HCT116 (cell line): ENCODE results near the gene CNST. TPM values are rescaled to one million over a fixed set of nuclear protein-coding genes. Genes with fewer than 3 reads are reported as not detected.

Experiments used
- ATAC-seq: fragments of 200-7000 bp; cut with Tn5 transposase; 2 replicates; pipeline ENCODE4 v1.9.1; 2020; ENCODE audit warnings: mild to moderate bottlenecking, moderate library complexity
- BruUV-seq: library from RNA; stranded (reverse); fragments of 400-500 nt; replicated peaks from 2 replicates; lab custom pipeline; 2021; lab: Mats Ljungman, UMichigan
- CTCF ChIA-PET: fragments of 300-600 bp; sonication (Branson Sonifier 250); formaldehyde crosslinking; loops from one replicate; lab custom pipeline; 2021; ENCODE audit warnings: antibody characterized with exemption; lab: Charles Lee
- POLR2A ChIA-PET: fragments of 300-600, 350-600 bp; sonication (Branson Sonifier 250); formaldehyde crosslinking; loops from one replicate; lab custom pipeline; 2021; ENCODE audit warnings: antibody characterized with exemption; lab: Charles Lee
- RAD21 ChIA-PET, 2 experiments: fragments of 300-600 bp; sonication (Branson Sonifier 250); formaldehyde crosslinking; loops; one replicate each; lab custom pipeline; 2023; ENCODE audit warnings: low total read pairs in 2 of 2; ENCODE audit not compliant: uncharacterized antibody in 2 of 2, unreplicated experiment in 2 of 2, low non-redundant PET in 1 of 2; lab: Charles Lee
- DNase-seq: peaks from one replicate; pipeline ENCODE4 v3.0.0-alpha.2; 2010; ENCODE audit warnings: low read depth, low spot score
- H2AFZ ChIP-seq: fragments of 200-600 bp; shearing (Covaris generic), sonication (generic); 2 replicates; pipeline ENCODE4 v1.6.1; 2017; ENCODE audit warnings: low read depth, mixed run types, mixed read lengths, antibody characterized with exemption, low read length; ENCODE audit not compliant: poor library complexity, severe bottlenecking
- H3K27ac ChIP-seq: 2 replicates; pipeline ENCODE4 v1.5.1; 2012; ENCODE audit warnings: low read depth, low read length
- H3K27me3 ChIP-seq: fragments of 200-600 bp; sonication (generic); 2 replicates; pipeline ENCODE4 v1.6.1; 2016; ENCODE audit warnings: mixed run types, low read length, mixed read lengths; ENCODE audit not compliant: insufficient read depth
- H3K36me3 ChIP-seq, 2 experiments: fragments of 200-500 bp in 1 of 2; fragments of 200-600 bp in 1 of 2; sonication (Bioruptor generic) in 1 of 2; sonication (generic) in 1 of 2; 2 replicates each; pipeline versions ENCODE4 v1.5.1 to v1.6.1; 2014 to 2016; ENCODE audit warnings: low read length in 2 of 2, inconsistent platforms in 1 of 2, mixed read lengths in 1 of 2, mixed run types in 1 of 2; ENCODE audit not compliant: insufficient read depth in 2 of 2, control insufficient read depth in 1 of 2
- H3K4me1 ChIP-seq, 2 experiments: fragments of 200-600 bp in 1 of 2; sonication (generic) in 1 of 2; 2 replicates each; pipeline versions ENCODE4 v1.5.1 to v1.6.1; 2012 to 2017; ENCODE audit warnings: low read length in 2 of 2, inconsistent platforms in 1 of 2, mild to moderate bottlenecking in 1 of 2, mixed read lengths in 1 of 2, mixed run types in 1 of 2, moderate library complexity in 1 of 2; ENCODE audit not compliant: insufficient read depth in 2 of 2, control insufficient read depth in 1 of 2
- H3K4me2 ChIP-seq: fragments of 200-600 bp; sonication (generic); 2 replicates; pipeline ENCODE4 v1.6.1; 2017; ENCODE audit warnings: mixed run types, low read length, mixed read lengths
- H3K4me3 ChIP-seq, 2 experiments: fragments of 200-600 bp in 1 of 2; sonication (generic) in 1 of 2; replicated peaks in 1 of 2; 2 replicates each; pipeline ENCODE4 v1.5.1; 2011 to 2016; ENCODE audit warnings: low read length in 2 of 2, control low read depth in 1 of 2, low read depth in 1 of 2, mild to moderate bottlenecking in 1 of 2, mixed read lengths in 1 of 2, mixed run types in 1 of 2
- H3K79me2 ChIP-seq: fragments of 200-600 bp; sonication (generic); 2 replicates; pipeline ENCODE4 v1.6.1; 2017; ENCODE audit warnings: mild to moderate bottlenecking, mixed run types, low read length, moderate library complexity, mixed read lengths; ENCODE audit not compliant: insufficient read depth
- H3K9ac ChIP-seq: fragments of 200-600 bp; sonication (generic); 2 replicates; pipeline ENCODE4 v1.6.1; 2016; ENCODE audit warnings: low read length, mixed read lengths
- H3K9me2 ChIP-seq: fragments of 200-600 bp; sonication (generic), shearing (Covaris generic); 2 replicates; pipeline ENCODE4 v1.6.1; 2017; ENCODE audit warnings: mixed run types, mild to moderate bottlenecking, moderate library complexity; ENCODE audit not compliant: insufficient read depth
- H3K9me3 ChIP-seq, 2 experiments: fragments of 200-500 bp in 1 of 2; fragments of 200-600 bp in 1 of 2; sonication (Bioruptor generic) in 1 of 2; sonication (generic) in 1 of 2; 2 replicates each; pipeline ENCODE4 v1.6.1; 2014 to 2017; ENCODE audit warnings: low read length in 2 of 2, mixed read lengths in 2 of 2, inconsistent platforms in 1 of 2, low read depth in 1 of 2, mild to moderate bottlenecking in 1 of 2, mixed run types in 1 of 2, moderate library complexity in 1 of 2; ENCODE audit not compliant: control insufficient read depth in 1 of 2, insufficient read depth in 1 of 2
- H4K20me1 ChIP-seq: fragments of 200-600 bp; sonication (generic), shearing (Covaris generic); 2 replicates; pipeline ENCODE4 v1.6.1; 2017; ENCODE audit warnings: mixed run types, mild to moderate bottlenecking, moderate library complexity; ENCODE audit not compliant: insufficient read depth
- CBX3 ChIP-seq: IDR thresholded peaks from 2 replicates; pipeline ENCODE4 v1.6.1; 2012; ENCODE audit warnings: low read depth
- CEBPB ChIP-seq: IDR thresholded peaks from 2 replicates; pipeline ENCODE4 v1.6.1; 2012; ENCODE audit warnings: low read depth
- ELF1 ChIP-seq: IDR thresholded peaks from 2 replicates; pipeline ENCODE4 v1.6.1; 2012; ENCODE audit warnings: low read depth, borderline replicate concordance
- EZH2phosphoT487 ChIP-seq: fragments of 200-600 bp; IDR thresholded peaks from 2 replicates; pipeline ENCODE4 v1.6.1; 2018; ENCODE audit warnings: antibody characterized with exemption, borderline replicate concordance
- FOSL1 ChIP-seq: IDR thresholded peaks from 2 replicates; pipeline ENCODE4 v1.6.1; 2012; ENCODE audit warnings: low read depth
- JUND ChIP-seq: IDR thresholded peaks from 2 replicates; pipeline ENCODE4 v1.6.1; 2012
- MAX ChIP-seq: IDR thresholded peaks from 2 replicates; pipeline ENCODE4 v1.6.1; 2012
- POLR2A ChIP-seq: IDR thresholded peaks from 2 replicates; pipeline ENCODE4 v1.7.0; 2011; ENCODE audit warnings: borderline replicate concordance; ENCODE audit not compliant: insufficient read depth, insufficient read length; ENCODE audit errors: extremely low read depth
- REST ChIP-seq: IDR thresholded peaks from 2 replicates; pipeline ENCODE4 v1.6.1; 2012; ENCODE audit warnings: low read depth
- SP1 ChIP-seq: IDR thresholded peaks from 2 replicates; pipeline ENCODE4 v1.6.1; 2012; ENCODE audit warnings: low read depth
- SRF ChIP-seq: IDR thresholded peaks from 2 replicates; pipeline ENCODE4 v1.6.1; 2012; ENCODE audit warnings: low read depth
- intact Hi-C: fragments of 100-400 bp; cut with micrococcal nuclease; formaldehyde crosslinking; loops from 2 replicates; pipeline ENCODE4 v1.10.0; 2022
- total RNA-seq: library from RNA; stranded (reverse); gene quantifications from one replicate; pipeline ENCODE4 v1.2.1, GENCODE V29; 2021; ENCODE audit not compliant: unreplicated experiment

Gene CNST
- total RNA-seq, 1 experiment from 2014 or later = 13.5 TPM

- Histone ChIP-seq H3K4me2 (no peak overlapping the region), H3K79me2 (peaks cover 88% of the 10 kb centered on the region), H3K9me2 (no peaks in the 10 kb centered on the region), H3K9ac (no peak overlapping the region), H3K4me3 (no peak overlapping the region), H2AFZ (no peak overlapping the region), H3K4me1 (no peaks in the 10 kb centered on the region), H3K27me3 (no peaks in the 10 kb centered on the region), H3K27ac (no peak overlapping the region), H3K9me3 (no peaks in the 10 kb centered on the region), H3K36me3 (peaks cover 11 to 18% of the 10 kb centered on the region in 2 experiments), H4K20me1 (no peaks in the 10 kb centered on the region)
- DNase-seq = no peak
- ChIA-PET POLR2A (no interaction called here), RAD21 (no interaction called here), CTCF (no interaction called here)
- intact Hi-C loops = no loop called here
- ATAC-seq = no peak
- no peak for TF ChIP-seq ELF1
- TF ChIP-seq MAX = no peak
- TF ChIP-seq CBX3 = no peak
- no peak for TF ChIP-seq REST
- no peak for TF ChIP-seq JUND
- no peak for TF ChIP-seq EZH2phosphoT487
- no peak for TF ChIP-seq CEBPB
- TF ChIP-seq FOSL1 = no peak
- TF ChIP-seq SP1 = no peak
- no peak for TF ChIP-seq POLR2A
- TF ChIP-seq SRF = no peak
- BruUV-seq = no TSS peak
Measured at GRCh38 chr1:246558041-246558440, 8.2 kb upstream of the CNST start.
